Heart right ventricle (tissue), 16 donors: ENCODE data around the gene AK9. TPM values are rescaled to one million over a fixed set of nuclear protein-coding genes. Genes with fewer than 3 reads are reported as not detected.

ENCODE experiments used
- ATAC-seq, 8 donors: fragments of 200-7000 bp; cut with Tn5 transposase; one replicate each; pipeline ENCODE4 v1.9.1; 2020; ENCODE audit warnings: mild to moderate bottlenecking in 8 of 8, moderate library complexity in 8 of 8, moderate number of reproducible peaks in 1 of 8
- DNase-seq, 2 donors: peaks; one replicate each; pipeline ENCODE4 v3.0.0-alpha.2; 2020
- H3K27ac ChIP-seq, 10 donors: fragments of 200-600 bp; sonication (generic) in 2 of 10; one replicate each; pipeline versions ENCODE4 v1.5.0 to v1.8.0; 2020 to 2022; ENCODE audit warnings: mild to moderate bottlenecking in 3 of 10
- H3K27me3 ChIP-seq, 7 donors: fragments of 200-600 bp; one replicate each; pipeline ENCODE4 v1.8.0; 2021 to 2022; ENCODE audit warnings: mild to moderate bottlenecking in 2 of 7
- H3K36me3 ChIP-seq, 9 donors: fragments of 200-600 bp; sonication (generic) in 1 of 9; one replicate each; pipeline versions ENCODE4 v1.5.0 to v1.8.0; 2020 to 2022; ENCODE audit warnings: mild to moderate bottlenecking in 2 of 9
- H3K4me1 ChIP-seq, 9 donors: fragments of 200-600 bp; sonication (generic) in 1 of 9; one replicate each; pipeline versions ENCODE4 v1.5.0 to v1.8.0; 2020 to 2022; ENCODE audit warnings: mild to moderate bottlenecking in 4 of 9
- H3K4me3 ChIP-seq, 10 donors: fragments of 200-600 bp; sonication (generic) in 2 of 10; one replicate each; pipeline versions ENCODE4 v1.5.0 to v1.8.0; 2020 to 2022; ENCODE audit warnings: mild to moderate bottlenecking in 7 of 10, moderate library complexity in 2 of 10
- H3K9me3 ChIP-seq, 11 donors: fragments of 200-600 bp in 10 of 11; sonication (generic) in 2 of 11; one replicate each; pipeline versions ENCODE4 v1.5.0 to v1.8.0; 2013 to 2022; ENCODE audit warnings: mild to moderate bottlenecking in 2 of 11, control low read depth in 1 of 11, moderate library complexity in 1 of 11
- WGBS, 2 donors: extraction: QIAGEN DNeasy Blood & Tissue Kit; methylation state at CpG; one replicate each; pipeline ENCODE4 v1.1.7; 2013; ENCODE audit warnings: inconsistent platforms in 1 of 2; 5-methylcytosine and 5-hydroxymethylcytosine counted together
- intact Hi-C, 10 donors: fragments of 100-400 bp; cut with DNase I; formaldehyde crosslinking; loops; one replicate each; pipeline versions ENCODE4 v1.11.1 to v1.14.2; 2022
- polyA plus RNA-seq, 2 donors: library from polyadenylated mRNA; stranded (reverse); fragments of 200-250 nt; gene quantifications; one replicate each; pipeline ENCODE4 v1.2.3, GENCODE V29; 2013
- total RNA-seq, 10 donors: library from RNA; stranded (reverse); fragmentation: NEBNext Ultra II Directional in 3 of 10; extraction: Animal tissue kit (Norgen Biotek cat#: 25700) in 3 of 10; gene quantifications; one replicate each; pipeline versions ENCODE4 v1.2.1 to v1.2.4, GENCODE V29; 2021 to 2023
- TF ChIP-seq, protein P1 (sequence below), 9 donors: fragments of 200-600 bp; sonication (generic) in 2 of 9; IDR thresholded peaks; one replicate each; pipeline versions ENCODE4 v1.5.0 to v1.8.0; 2021 to 2022; ENCODE audit warnings: antibody characterized with exemption in 9 of 9, mild to moderate bottlenecking in 5 of 9, moderate library complexity in 1 of 9
- donor health status: Arrhythmogenic right ventricular cardiomyopathy.
- donor health status: ischemic (EF 13 %, LVEDD 7.1; RV severe dilation, severe dysfunction).
- donor health status: healthy with polysubstance abuse.
- donor health status: DM: no; HTN: yes; CAD: no.
- donor health status: DM: no; HTN: no; CAD: no.
- donor health status: ischemic (EF 25% LVEDD 6.9; RV normal size, moderate dysfunction).
- donor health status: ischemic (EF 25% LVEDD 5.7; RV mildly dilated, moderate dysfunction).
- donor health status: healthy.
- donor health status: DM: yes; HTN: yes; CAD: no.
- donor health status: Ischemic cardiomyopathy.
- donor health status: ischemic (EF 35%, LVEDD 5.7; RV mildly dilated, moderate dysfunction).
- donor health status: nonischemic (EF 11% LVEDD 7.7; RV severe dilation, severe dysfunction).
- donor health status: DM: yes; HTN: yes; CAD: no.
- donor health status: PGD.
- donor health status: ischemic (EF 29% LVEDD 5.4; RV normal size, mild dysfunction).
- donor health status: nonischemic (EF 23%, LVEDD 6.1; RV moderate dilation, normal function).

Gene AK9
- total and polyA plus RNA-seq, 12 donors, result 4.6 to 17.0 (median 10.9) TPM

- intact Hi-C loops, result no loop called here
- peaks cover 0 to 5% (median 0%) of the 10 kb centered on the region in 11 donors for H3K9me3 ChIP-seq
- peaks cover 6 to 57% (median 29%) of the 10 kb centered on the region in 9 donors for H3K4me1 ChIP-seq
- ATAC-seq (no peak), DNase-seq (no peak)
- peak overlapping the region in 5 of 10 donors; percentile 2 to 66 (median 44) for H3K27ac ChIP-seq
- WGBS, 2 donors, result 76 to 84% methylated on average over 6 of the region's 6 CpGs
- H3K4me3 ChIP-seq, result no peak overlapping the region
- TF ChIP-seq, protein P1, sequence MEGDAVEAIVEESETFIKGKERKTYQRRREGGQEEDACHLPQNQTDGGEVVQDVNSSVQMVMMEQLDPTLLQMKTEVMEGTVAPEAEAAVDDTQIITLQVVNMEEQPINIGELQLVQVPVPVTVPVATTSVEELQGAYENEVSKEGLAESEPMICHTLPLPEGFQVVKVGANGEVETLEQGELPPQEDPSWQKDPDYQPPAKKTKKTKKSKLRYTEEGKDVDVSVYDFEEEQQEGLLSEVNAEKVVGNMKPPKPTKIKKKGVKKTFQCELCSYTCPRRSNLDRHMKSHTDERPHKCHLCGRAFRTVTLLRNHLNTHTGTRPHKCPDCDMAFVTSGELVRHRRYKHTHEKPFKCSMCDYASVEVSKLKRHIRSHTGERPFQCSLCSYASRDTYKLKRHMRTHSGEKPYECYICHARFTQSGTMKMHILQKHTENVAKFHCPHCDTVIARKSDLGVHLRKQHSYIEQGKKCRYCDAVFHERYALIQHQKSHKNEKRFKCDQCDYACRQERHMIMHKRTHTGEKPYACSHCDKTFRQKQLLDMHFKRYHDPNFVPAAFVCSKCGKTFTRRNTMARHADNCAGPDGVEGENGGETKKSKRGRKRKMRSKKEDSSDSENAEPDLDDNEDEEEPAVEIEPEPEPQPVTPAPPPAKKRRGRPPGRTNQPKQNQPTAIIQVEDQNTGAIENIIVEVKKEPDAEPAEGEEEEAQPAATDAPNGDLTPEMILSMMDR (IDR thresholded peaks at IDR 0.05), result no peak
- H3K36me3 ChIP-seq, result peaks cover 0 to 29% (median 6%) of the 10 kb centered on the region in 9 donors
- H3K27me3 ChIP-seq, result no peaks in the 10 kb centered on the region
These were observed 233.4 kb downstream of the AK9 start for GRCh38 chr6:109457562-109457996.

- Histone ChIP-seq H3K27me3 (no peaks in the 10 kb centered on the region), H3K27ac (peak overlapping the region in 8 of 10 donors; percentile 2 to 84 (median 55)), H3K4me1 (peaks cover 6 to 57% (median 29%) of the 10 kb centered on the region in 9 donors), H3K4me3 (peak overlapping the region in 8 of 10 donors; percentile 57 to 91 (median 84)), H3K9me3 (peaks cover 0 to 5% (median 0%) of the 10 kb centered on the region in 11 donors), H3K36me3 (peaks cover 0 to 29% (median 3%) of the 10 kb centered on the region in 9 donors)
- TF ChIP-seq, protein P1 (IDR thresholded peaks at IDR 0.05), result no peak
- intact Hi-C loops, result no loop called here
- DNase-seq, result peak; percentile 47 to 48
- ATAC-seq, result peak in 5 of 8 donors; percentile 16 to 54 (median 28)
- 58 to 66% methylated on average over 16 of the region's 16 CpGs for WGBS, 2 donors
These were observed 234.1 kb downstream of the AK9 start for GRCh38 chr6:109456710-109457561.

DNA sequence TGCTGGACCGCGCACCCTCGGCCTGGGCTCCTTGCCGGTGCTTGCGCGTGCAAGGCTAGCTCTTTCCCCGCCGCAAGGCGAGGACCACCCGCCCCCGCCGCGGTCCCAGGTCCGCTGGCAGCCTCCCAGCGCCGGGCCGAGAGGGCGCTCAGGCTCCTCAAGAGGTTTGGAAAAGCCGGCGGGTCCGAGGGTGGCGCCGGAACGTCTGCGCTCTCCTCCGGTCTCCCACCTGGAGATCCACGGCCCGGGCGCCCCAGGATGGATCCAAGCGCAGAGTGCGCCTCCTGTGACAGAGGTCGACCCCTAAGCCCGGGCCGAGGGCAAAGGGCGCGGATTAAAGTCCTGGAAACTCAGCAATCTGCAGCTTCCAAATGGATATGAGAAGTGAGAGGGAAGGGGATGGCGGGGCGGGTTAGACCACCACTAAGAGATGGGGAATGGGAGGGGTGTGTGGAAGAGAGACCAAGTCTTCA lies 234.9 kb downstream of the AK9 start:
- Histone ChIP-seq H3K36me3 (peaks cover 0 to 28% (median 0%) of the 10 kb centered on the region in 9 donors), H3K9me3 (peaks cover 0 to 2% (median 0%) of the 10 kb centered on the region in 11 donors), H3K4me1 (peaks cover 6 to 57% (median 29%) of the 10 kb centered on the region in 9 donors), H3K27ac (peak overlapping the region; percentile 48 to 88 (median 76)), H3K4me3 (peak overlapping the region; percentile 57 to 91 (median 82)), H3K27me3 (no peaks in the 10 kb centered on the region)
- 8 to 9% methylated on average over 38 of the region's 38 CpGs for WGBS, 2 donors
- peak in 6 of 8 donors; percentile 1 to 21 (median 6) for ATAC-seq
- intact Hi-C loops, result no loop called here
- TF ChIP-seq, protein P1 (IDR thresholded peaks at IDR 0.05), result peak in 1 of 9 donors; percentile 17
- no peak for DNase-seq

GRCh38 chr6:109455437-109456110 lies 235.4 kb downstream of the AK9 start, which contains the start of gene MICAL1:
MICAL1 (minus strand) TSS chr6:109455772; CDS start chr6:109454196, 1,576 bp downstream.
- Histone ChIP-seq H3K4me1 (peaks cover 6 to 55% (median 29%) of the 10 kb centered on the region in 9 donors), H3K27ac (peak within 1 kb of the TSS; percentile 48 to 88 (median 76)), H3K4me3 (peak within 1 kb of the TSS; percentile 57 to 91 (median 82)), H3K27me3 (no peaks in the 10 kb centered on the region), H3K9me3 (no peaks in the 10 kb centered on the region), H3K36me3 (peaks cover 0 to 26% (median 0%) of the 10 kb centered on the region in 9 donors)
- WGBS, 2 donors, result 0 to 1% methylated on average over 40 to 70 of the region's 70 CpGs
- intact Hi-C loops, result no loop called here
- peak; percentile 68 to 83 (median 72) for ATAC-seq
- peak; percentile 59 to 72 for DNase-seq
- TF ChIP-seq, protein P1 (IDR thresholded peaks at IDR 0.05), result peak in 6 of 9 donors; percentile 9 to 58 (median 48)
